Measurements from ENCODE around the gene ZNF174. TPM values are rescaled to one million over a fixed set of nuclear protein-coding genes. Genes with fewer than 3 reads are reported as not detected.

The ZNF174 gene
- polyA plus RNA-seq, 1 donor: 11.4 TPM

- H3K27me3 ChIP-seq (ENCODE audit: control insufficient read depth, insufficient read depth, low read length): no peaks in the 10 kb centered on the region
- WGBS (ENCODE audit: insufficient coverage, low lambda C conversion rate): 79% methylated on average over 3 of the region's 4 CpGs
- H3K4me3 ChIP-seq (ENCODE audit: low read length): no peak overlapping the region
- no peak for DNase-seq
- peaks cover 22% of the 10 kb centered on the region for H3K9me3 ChIP-seq (ENCODE audit: control insufficient read depth, low read depth, low read length)
- H3K4me1 ChIP-seq (ENCODE audit: control insufficient read depth, insufficient read depth, low read length): no peaks in the 10 kb centered on the region
- H3K36me3 ChIP-seq (ENCODE audit: control insufficient read depth, insufficient read depth, low read length): peaks cover 9% of the 10 kb centered on the region
- no peak overlapping the region for H3K27ac ChIP-seq (ENCODE audit: low read length)
Observed at GRCh38 chr16:3439637-3440036, 38.6 kb downstream of the ZNF174 start.

GRCh38 chr16:3443108-3444031 is 42.4 kb downstream of the ZNF174 start, which contains the start of the genes NAA60 and ZNF597:
TSS of gene NAA60 (plus strand) at chr16:3443680. CDS start at chr16:3476228, 32,548 bp downstream.
TSS of gene ZNF597 (minus strand) at chr16:3443504. CDS start at chr16:3443153, 351 bp downstream.
- Histone ChIP-seq H3K27me3 (ENCODE audit: control insufficient read depth, insufficient read depth, low read length) (no peaks in the 10 kb centered on the region), H3K4me1 (ENCODE audit: control insufficient read depth, insufficient read depth, low read length) (no peaks in the 10 kb centered on the region), H3K4me3 (ENCODE audit: low read length) (peak within 1 kb of the TSS; percentile 79), H3K36me3 (ENCODE audit: control insufficient read depth, insufficient read depth, low read length) (peaks cover 12% of the 10 kb centered on the region), H3K27ac (ENCODE audit: low read length) (peak within 1 kb of the TSS; percentile 93), H3K9me3 (ENCODE audit: control insufficient read depth, low read depth, low read length) (peaks cover 22% of the 10 kb centered on the region)
- 51% methylated on average over 4 of the region's 61 CpGs for WGBS (ENCODE audit: insufficient coverage, low lambda C conversion rate)
- DNase-seq: peak; percentile 80 to 91

GRCh38 chr16:3444032-3444388 is 43.0 kb downstream of the ZNF174 start:
- WGBS (ENCODE audit: insufficient coverage, low lambda C conversion rate): no CpG with 5 or more reads among the region's 10 CpGs
- Histone ChIP-seq H3K36me3 (ENCODE audit: control insufficient read depth, insufficient read depth, low read length) (peaks cover 16% of the 10 kb centered on the region), H3K9me3 (ENCODE audit: control insufficient read depth, low read depth, low read length) (peaks cover 19% of the 10 kb centered on the region), H3K27ac (ENCODE audit: low read length) (peak overlapping the region; percentile 93), H3K27me3 (ENCODE audit: control insufficient read depth, insufficient read depth, low read length) (no peaks in the 10 kb centered on the region), H3K4me1 (ENCODE audit: control insufficient read depth, insufficient read depth, low read length) (no peaks in the 10 kb centered on the region), H3K4me3 (ENCODE audit: low read length) (peak overlapping the region; percentile 79)
- DNase-seq: peak; percentile 25 to 68

- Histone ChIP-seq H3K27ac (ENCODE audit: low read length) (no peak overlapping the region), H3K36me3 (ENCODE audit: control insufficient read depth, insufficient read depth, low read length) (peaks cover 2% of the 10 kb centered on the region), H3K4me3 (ENCODE audit: low read length) (no peak overlapping the region), H3K9me3 (ENCODE audit: control insufficient read depth, low read depth, low read length) (no peaks in the 10 kb centered on the region), H3K4me1 (ENCODE audit: control insufficient read depth, insufficient read depth, low read length) (peaks cover 4% of the 10 kb centered on the region), H3K27me3 (ENCODE audit: control insufficient read depth, insufficient read depth, low read length) (no peaks in the 10 kb centered on the region)
- 100% methylated on average over 2 of the region's 5 CpGs for WGBS (ENCODE audit: insufficient coverage, low lambda C conversion rate)
- DNase-seq: no peak
Observed at GRCh38 chr16:3454093-3454492, 53.1 kb downstream of the ZNF174 start.

GRCh38 chr16:3454631-3455147 is 53.7 kb downstream of the ZNF174 start:
- Histone ChIP-seq H3K36me3 (ENCODE audit: control insufficient read depth, insufficient read depth, low read length) (peaks cover 2% of the 10 kb centered on the region), H3K27me3 (ENCODE audit: control insufficient read depth, insufficient read depth, low read length) (no peaks in the 10 kb centered on the region), H3K4me1 (ENCODE audit: control insufficient read depth, insufficient read depth, low read length) (peaks cover 4% of the 10 kb centered on the region), H3K9me3 (ENCODE audit: control insufficient read depth, low read depth, low read length) (no peaks in the 10 kb centered on the region), H3K4me3 (ENCODE audit: low read length) (no peak overlapping the region), H3K27ac (ENCODE audit: low read length) (no peak overlapping the region)
- WGBS (ENCODE audit: insufficient coverage, low lambda C conversion rate): 100% methylated on average over 1 of the region's 10 CpGs
- DNase-seq: no peak

- Histone ChIP-seq H3K27ac (ENCODE audit: low read length) (peak overlapping the region; percentile 91), H3K27me3 (ENCODE audit: control insufficient read depth, insufficient read depth, low read length) (no peaks in the 10 kb centered on the region), H3K4me3 (ENCODE audit: low read length) (peak overlapping the region; percentile 57), H3K4me1 (ENCODE audit: control insufficient read depth, insufficient read depth, low read length) (peaks cover 17% of the 10 kb centered on the region), H3K36me3 (ENCODE audit: control insufficient read depth, insufficient read depth, low read length) (no peaks in the 10 kb centered on the region), H3K9me3 (ENCODE audit: control insufficient read depth, low read depth, low read length) (no peaks in the 10 kb centered on the region)
- DNase-seq: peak; percentile 91 to 95
- WGBS (ENCODE audit: insufficient coverage, low lambda C conversion rate): no CpG with 5 or more reads among the region's 83 CpGs
Observed at GRCh38 chr16:3457434-3458252, 56.6 kb downstream of the ZNF174 start.

- DNase-seq: peak in 1 of 2 donors; percentile 64
- Histone ChIP-seq H3K36me3 (ENCODE audit: control insufficient read depth, insufficient read depth, low read length) (peaks cover 3% of the 10 kb centered on the region), H3K27ac (ENCODE audit: low read length) (peak overlapping the region; percentile 87), H3K9me3 (ENCODE audit: control insufficient read depth, low read depth, low read length) (no peaks in the 10 kb centered on the region), H3K4me3 (ENCODE audit: low read length) (peak overlapping the region; percentile 93), H3K27me3 (ENCODE audit: control insufficient read depth, insufficient read depth, low read length) (no peaks in the 10 kb centered on the region), H3K4me1 (ENCODE audit: control insufficient read depth, insufficient read depth, low read length) (peaks cover 17% of the 10 kb centered on the region)
- no CpG with 5 or more reads among the region's 47 CpGs for WGBS (ENCODE audit: insufficient coverage, low lambda C conversion rate)
Observed at GRCh38 chr16:3458278-3458851, 57.4 kb downstream of the ZNF174 start.

- Histone ChIP-seq H3K4me3 (ENCODE audit: low read length) (peak overlapping the region; percentile 93), H3K27ac (ENCODE audit: low read length) (peak overlapping the region; percentile 87), H3K36me3 (ENCODE audit: control insufficient read depth, insufficient read depth, low read length) (peaks cover 3% of the 10 kb centered on the region), H3K4me1 (ENCODE audit: control insufficient read depth, insufficient read depth, low read length) (peaks cover 17% of the 10 kb centered on the region), H3K27me3 (ENCODE audit: control insufficient read depth, insufficient read depth, low read length) (no peaks in the 10 kb centered on the region), H3K9me3 (ENCODE audit: control insufficient read depth, low read depth, low read length) (no peaks in the 10 kb centered on the region)
- DNase-seq: peak; percentile 92 to 97
- no CpG with 5 or more reads among the region's 10 CpGs for WGBS (ENCODE audit: insufficient coverage, low lambda C conversion rate)
Observed at GRCh38 chr16:3458852-3459361, 57.9 kb downstream of the ZNF174 start.
